Ishikawa (cell line): ENCODE measurements around the gene SLC24A3.

Experiments
- EGR1 ChIP-seq: IDR thresholded peaks from 2 replicates; pipeline ENCODE4 v1.6.1; 2012
- YY1 ChIP-seq: IDR thresholded peaks from 2 replicates; pipeline ENCODE4 v1.6.1; 2012; ENCODE audit warnings: low read depth
- TF ChIP-seq, protein P1 (sequence below): IDR thresholded peaks from 2 replicates; pipeline ENCODE4 v1.6.1; 2012; ENCODE audit warnings: low read depth, mild to moderate bottlenecking

DNA sequence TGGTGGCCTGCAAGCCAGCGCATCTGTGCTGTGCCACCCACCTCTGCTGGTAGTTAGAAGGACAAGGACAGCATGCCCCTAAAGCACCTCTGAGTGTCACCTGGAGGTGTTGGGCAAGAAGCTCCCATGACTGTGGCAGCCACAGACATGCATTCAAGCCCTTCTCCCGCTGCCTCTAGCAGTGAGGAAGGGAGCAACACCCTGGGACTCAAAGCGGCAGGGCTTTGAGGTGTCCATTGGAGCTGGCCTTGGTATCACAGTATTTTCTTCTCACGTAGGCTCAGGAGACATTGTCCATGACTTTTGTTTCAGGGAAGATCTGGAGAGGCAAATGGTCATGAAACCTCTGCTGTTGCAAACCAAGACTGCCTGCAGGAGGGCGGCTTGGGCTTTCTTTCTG is 404.8 kb downstream of the SLC24A3 start:
- TF ChIP-seq EGR1 (no peak), YY1 (no peak)
- TF ChIP-seq, protein P1, sequence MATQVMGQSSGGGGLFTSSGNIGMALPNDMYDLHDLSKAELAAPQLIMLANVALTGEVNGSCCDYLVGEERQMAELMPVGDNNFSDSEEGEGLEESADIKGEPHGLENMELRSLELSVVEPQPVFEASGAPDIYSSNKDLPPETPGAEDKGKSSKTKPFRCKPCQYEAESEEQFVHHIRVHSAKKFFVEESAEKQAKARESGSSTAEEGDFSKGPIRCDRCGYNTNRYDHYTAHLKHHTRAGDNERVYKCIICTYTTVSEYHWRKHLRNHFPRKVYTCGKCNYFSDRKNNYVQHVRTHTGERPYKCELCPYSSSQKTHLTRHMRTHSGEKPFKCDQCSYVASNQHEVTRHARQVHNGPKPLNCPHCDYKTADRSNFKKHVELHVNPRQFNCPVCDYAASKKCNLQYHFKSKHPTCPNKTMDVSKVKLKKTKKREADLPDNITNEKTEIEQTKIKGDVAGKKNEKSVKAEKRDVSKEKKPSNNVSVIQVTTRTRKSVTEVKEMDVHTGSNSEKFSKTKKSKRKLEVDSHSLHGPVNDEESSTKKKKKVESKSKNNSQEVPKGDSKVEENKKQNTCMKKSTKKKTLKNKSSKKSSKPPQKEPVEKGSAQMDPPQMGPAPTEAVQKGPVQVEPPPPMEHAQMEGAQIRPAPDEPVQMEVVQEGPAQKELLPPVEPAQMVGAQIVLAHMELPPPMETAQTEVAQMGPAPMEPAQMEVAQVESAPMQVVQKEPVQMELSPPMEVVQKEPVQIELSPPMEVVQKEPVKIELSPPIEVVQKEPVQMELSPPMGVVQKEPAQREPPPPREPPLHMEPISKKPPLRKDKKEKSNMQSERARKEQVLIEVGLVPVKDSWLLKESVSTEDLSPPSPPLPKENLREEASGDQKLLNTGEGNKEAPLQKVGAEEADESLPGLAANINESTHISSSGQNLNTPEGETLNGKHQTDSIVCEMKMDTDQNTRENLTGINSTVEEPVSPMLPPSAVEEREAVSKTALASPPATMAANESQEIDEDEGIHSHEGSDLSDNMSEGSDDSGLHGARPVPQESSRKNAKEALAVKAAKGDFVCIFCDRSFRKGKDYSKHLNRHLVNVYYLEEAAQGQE, result no peak
